GM18873 (cell line): ENCODE results near the gene ABHD8.

ENCODE experiments used
- ATAC-seq: cut with Tn5 transposase; IDR thresholded peaks from one replicate; pipeline ENCODE4 v1.9.1; 2021; ENCODE audit warnings: mild to moderate bottlenecking, moderate library complexity, moderate number of reproducible peaks; ENCODE audit not compliant: unreplicated experiment, low FRiP score

ABHD8 gene

DNA sequence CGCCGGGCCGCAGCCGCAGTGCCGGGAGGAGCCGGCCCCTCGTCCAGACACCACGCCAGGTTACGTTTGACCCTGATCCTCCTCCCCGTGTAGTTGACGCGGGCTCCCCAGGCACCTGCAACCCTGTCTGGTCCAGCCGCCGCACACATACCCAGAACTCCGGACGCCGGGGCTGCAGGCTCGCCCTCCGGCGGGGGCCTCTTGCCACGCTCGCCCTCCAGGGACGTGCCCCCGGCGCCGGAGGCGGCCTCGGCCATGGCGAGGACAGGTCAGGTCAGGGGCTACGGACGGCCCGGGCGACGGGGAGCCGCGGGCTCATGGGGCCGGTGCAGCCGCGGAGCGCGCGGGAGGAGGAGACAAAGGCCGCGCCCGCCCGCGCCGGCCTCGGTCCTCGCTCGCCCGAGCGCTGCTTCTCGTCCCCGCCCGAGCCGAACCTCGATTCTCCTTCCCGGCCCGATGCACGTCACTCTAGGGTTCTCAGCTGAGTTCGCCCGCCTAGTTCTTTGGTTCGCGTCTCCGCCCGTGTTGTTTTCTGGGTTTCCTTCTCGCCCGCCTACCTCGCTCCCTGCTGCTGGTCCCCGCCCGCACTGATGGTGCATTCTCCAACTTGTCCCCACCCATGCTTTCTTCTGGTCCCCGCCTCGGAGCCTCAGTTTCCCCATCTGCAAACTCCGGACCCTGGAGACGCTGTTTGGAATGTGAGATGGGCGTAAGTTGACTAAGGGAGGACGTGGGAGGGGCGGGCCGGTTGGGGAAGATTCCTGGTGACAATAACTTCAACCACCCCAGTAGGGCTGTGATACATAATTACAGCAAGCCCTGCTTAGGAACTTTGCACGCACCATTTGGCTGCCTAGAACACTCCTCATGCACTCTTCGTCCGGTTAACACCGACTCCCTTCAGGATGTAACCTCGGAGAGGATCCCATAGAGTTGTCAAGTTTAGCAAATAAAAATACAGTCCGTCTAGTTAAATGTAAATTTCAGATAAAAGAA, 31.5 kb upstream of the ABHD8 start, which contains the start of gene ANO8:
ANO8 (minus strand) TSS at position 442 of the 996 bp plus-strand sequence; CDS start at position 257, 185 bp downstream.
- ATAC-seq: peak; percentile 28

DNA sequence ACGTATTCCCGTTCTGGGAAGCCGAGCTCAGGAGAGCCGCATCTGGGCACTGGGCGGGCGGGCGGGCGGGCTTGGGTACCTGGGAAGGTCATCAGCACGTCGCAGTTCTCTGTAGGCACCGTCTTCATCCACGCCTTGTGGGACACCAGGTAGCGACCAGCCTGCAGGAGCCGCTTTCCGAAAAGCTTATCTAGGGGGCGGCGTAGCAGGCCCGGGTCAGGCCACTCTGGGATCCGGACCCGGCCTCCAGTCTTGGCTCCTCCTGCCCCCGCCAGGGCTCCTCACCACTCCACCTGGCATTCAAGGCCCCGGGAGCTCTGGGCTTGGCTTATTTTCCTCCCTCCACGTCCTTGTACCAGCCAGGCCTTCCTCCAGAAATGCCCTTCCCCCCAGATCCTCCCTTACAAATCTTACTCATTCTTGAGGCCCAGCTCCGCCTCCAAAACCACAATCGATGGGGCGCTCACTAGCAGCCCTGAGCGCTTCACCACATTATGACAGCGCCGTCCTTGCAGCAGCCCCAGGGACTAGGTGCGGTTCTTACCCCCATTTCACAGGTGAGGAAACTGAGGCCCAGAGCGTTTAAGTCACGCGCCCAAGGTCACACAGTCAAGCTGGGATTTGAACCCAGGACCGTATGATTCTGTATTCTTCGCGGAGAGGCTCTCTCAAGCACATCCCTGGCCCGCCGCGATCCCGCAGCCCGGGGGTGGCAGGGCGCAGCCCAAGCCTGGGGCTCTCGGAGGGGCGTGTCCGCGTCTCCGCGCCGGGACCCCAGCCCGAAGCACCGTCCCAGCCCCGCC, 30.6 kb upstream of the ABHD8 start:
- no peak for ATAC-seq

DNA sequence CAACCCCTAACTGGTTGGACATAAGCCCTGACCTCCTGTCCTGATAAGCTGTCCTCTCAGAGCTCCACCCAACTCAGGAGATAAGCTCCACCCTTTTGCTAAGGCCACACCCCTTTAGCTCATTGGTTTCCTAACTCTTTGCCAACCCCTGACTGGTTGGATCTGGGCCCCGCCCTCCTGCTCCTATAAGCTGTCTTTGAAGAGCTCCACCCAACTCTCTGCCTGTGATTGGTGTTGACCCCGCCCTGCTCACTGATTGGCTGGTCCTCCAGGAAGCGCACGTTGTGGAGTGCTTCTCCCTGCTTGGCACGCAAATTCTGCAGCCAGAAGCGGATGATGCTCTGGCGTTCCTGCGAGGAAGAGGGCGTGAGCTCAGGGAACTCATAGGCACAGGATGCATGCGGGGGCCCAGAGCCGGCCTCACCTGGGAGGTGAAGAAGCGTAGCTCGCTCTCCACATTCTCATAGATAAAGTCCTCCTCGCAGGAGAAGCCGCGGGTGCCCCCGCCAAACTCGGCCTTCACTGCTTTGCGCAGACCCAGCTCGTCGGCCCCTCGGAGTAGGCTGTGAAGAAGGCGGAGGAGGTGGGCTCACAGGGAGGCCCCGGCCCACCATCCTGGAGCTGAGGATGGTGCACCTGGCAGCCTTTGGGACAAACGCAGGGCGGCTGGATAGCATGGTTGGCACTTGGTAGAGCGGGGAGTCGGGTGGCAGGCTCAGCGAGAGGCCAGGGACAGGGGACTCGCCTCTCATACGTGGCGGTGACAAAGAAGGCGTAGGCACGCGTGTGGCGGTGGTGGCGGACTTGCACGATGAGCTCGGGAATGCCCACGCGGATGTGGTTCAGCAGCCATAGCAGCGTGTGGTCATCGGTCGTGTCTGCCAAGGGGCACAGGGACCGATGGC, 29.7 kb upstream of the ABHD8 start:
- ATAC-seq: no peak

DNA sequence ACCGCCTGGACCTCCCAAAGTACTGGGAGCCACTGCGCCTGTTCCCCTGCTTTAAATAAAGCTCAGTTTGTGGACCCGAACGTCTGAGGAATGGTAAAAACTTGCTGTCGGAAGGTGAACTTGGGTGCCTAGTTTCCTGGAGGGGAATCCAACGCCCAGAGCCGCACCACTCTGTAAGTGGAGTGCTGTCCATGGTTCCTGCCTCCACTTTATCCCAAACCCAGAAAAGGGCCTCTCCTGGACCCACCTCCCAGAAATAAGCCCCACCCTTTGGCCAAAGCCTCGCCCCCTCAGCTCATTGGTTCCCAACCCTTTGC, 29.1 kb upstream of the ABHD8 start:
- ATAC-seq: no peak

DNA sequence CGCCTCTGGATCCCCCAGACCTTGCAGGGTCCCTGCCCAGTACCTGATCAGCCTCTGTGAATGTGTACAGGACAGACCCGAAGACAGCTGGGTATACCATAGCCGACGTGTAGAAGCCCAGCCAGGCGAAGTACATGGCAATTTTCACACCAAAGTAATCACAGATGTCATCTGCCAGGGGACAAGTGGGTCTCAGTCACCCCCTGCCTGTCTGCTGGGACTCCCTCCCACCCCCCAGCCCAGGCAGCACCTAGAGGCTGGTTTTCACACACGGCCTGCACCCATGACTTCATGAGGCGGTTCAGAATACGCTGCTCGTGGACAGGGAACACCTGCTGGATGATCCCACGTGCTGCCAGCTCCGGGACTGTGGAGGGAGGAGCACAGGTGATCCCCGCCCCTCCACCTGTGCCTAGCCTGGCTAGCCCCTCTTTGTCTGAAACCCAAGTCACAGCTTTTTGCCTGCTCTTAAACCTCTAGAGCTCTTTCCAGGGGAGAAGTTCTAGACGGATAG, 27.9 kb upstream of the ABHD8 start:
- no peak for ATAC-seq

DNA sequence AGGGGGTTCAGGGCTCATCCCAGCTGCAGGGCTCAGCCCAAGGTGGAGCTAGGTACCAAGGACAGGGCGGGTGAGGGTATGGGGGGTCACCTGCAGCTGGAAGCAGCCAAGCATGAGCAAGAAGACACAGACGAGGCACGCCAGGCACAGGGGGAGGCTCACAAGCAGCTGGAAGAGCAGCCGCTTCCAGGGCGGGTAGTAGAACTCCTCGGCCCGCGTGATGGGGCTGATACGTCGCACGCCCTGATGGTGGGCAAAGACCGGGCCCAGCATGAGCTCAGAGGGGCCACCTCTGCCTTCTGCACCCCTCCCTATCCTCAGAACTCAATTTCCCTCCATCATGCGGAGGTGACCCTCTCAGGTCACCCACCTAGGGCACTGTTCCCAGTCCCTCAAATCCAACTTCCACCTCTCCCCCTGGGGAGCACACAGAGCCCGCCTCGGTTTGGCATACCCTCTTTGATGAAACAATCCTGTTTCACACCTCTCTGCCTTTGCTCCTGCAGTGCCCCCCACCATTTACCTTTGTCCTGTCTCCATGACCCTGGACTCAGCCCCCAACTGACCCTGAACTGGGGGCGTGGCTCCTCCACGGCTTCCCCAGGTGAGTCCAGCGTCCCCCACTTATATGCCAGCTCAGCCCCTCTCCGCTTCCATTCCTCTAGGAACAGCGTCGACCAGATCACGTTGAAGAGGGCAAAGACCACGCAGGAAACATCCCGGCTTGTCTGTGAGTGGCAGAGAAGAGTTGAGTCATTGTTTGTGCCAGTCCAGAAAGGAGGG, 27.2 kb upstream of the ABHD8 start:
- ATAC-seq: no peak

DNA sequence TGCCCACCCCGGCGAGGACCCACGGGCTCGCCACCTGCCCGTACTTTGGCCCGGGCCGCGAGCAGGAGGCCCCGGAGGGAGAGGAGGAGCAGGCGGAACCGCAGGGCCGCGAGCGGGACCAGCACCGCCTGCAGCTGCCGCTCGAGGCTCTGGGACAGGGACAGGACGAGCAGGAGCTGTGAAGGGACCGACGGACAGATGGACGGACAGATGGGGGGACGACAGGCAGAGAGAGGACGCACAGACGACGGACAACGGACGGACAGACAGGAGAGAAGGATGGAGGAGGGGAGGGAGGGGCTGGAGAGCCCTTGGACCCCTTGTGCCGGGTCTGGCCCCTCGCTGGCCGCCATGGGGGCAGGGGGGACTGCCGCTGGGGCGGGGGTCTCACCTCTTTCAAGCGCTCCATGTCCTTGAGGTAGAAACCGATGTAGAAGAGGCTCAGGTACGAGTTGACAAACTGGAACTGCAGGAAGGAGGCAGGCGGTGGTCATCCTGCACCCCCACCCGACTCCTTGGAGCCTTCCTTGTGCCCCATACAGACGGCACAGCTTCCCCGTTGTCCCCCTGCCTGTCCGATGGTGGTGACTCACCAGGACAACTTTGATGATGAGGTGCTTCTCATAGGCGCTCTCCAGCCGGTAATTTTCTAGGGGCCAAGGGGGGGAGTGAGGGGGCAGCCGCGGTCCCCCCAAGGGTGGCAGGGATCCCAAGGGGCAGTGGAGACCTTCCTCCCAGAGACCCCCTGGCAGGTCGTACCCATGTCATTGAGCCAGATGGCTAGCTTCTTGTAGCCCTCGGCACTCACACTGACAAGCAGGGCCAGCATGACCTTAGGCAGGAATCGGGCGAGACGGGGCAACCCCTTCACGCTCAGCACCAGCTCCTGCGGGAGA, 26.4 kb upstream of the ABHD8 start:
- no peak for ATAC-seq

DNA sequence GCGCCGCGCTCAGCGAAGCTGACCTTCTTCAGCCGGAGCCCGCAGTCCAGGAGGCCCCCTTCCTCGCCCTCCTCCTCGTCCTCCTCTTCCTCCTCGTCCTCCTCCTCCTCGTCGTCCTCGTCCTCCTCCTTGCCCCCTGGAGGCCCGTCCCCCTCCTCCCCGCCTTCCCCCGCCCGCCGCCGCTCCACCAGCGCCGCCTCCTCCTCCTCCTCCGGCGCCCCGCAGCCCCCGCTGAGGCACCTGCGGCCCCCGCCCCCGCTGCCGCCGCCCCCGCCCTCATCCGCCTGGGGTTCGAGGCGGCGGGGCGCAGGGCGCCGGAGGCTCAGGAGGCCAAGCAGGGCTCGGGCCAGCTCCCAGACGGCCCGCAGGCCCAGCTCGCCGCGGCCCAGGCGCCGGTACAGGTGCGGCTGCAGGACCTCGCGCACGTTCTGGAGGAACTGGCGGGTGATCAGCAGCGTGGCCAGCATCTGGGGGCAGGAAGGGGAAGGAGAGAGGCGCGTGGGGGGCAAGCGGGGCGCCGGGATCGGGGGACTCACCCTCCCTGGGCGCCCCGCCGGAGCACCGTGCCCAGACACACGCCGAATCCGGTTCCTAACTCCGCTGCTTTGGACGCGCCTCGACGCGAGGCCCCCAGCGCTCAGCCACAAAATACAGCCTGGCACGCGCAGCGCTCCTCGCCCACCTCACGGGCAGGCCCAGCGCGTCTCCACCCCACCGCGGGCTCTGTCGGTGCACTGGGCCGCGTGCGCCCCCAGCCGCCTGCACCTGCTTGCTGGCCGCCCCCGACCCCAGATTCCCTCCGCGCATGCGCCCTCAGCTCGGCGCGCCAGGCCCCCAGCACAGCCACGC, 25.5 kb upstream of the ABHD8 start:
- ATAC-seq: no peak

DNA sequence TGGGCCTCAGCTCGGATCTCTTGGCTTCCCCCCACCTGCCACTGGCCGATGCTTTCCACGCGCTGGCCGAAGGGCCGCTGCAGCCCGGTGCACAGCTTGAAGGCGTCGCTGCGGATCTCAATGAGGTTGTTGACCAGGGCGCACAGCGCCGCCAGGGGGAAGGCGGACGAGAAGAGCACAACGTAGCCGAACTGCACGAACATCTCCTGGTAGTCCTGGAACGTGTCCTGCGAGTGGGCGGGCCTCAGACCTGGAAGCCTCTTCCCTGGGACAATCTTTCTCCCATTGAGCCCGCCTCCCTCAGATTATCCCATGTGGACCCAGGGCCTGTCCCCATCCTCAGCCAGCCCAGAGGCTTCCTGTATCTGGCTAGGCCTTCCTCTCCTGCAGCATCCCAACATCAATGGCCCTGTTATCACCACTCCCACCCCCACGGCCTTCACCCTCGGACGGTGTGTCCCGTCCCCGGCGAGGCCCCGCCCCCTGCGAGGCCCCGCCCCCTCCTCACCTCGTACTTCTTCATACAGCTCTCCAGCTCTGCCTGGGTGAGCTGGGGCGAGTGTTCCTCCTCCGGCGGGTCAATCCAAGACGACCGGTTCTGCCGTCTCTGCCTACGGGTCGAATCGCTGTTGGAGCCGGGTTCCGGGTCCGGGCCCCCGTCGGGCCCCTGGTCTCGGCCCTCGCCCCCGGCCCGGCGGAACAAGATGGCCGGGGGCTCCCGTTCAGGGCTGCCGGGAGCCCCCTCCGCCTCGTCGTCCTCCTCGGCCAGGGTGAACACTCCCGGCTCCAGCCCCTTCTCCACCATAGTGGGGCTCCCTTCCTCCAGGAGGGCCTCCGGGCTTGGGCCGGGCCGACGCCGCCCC, 24.7 kb upstream of the ABHD8 start:
- ATAC-seq: no peak

DNA sequence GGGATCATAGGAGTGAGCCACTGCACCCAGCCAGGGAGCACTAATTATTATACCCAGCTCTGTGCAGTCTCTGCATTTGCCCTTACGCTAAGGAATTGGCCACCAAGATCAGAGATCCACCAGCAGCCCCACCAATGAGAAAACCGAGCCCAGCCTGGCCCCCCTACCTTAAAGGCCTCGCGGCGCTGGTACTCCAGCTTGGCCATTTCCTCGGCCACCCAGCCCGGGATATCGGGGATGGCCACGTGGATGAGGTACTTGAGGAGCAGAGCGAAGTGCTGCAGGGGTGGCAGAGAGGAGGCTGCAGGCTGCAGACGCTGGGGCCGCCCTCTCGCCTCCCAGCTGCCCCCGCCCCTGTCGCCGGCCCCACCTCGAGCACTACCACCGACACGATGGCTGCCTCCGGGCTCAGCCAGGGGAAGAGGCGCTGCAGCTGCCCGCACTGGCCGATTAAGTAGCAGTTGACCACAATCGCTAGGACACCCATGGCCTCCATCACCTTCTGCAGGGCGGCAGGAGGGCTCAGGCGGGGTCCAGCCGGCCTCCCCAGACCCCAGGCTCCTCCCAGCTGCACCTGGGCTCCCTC, 23.9 kb upstream of the ABHD8 start:
- ATAC-seq: no peak

DNA sequence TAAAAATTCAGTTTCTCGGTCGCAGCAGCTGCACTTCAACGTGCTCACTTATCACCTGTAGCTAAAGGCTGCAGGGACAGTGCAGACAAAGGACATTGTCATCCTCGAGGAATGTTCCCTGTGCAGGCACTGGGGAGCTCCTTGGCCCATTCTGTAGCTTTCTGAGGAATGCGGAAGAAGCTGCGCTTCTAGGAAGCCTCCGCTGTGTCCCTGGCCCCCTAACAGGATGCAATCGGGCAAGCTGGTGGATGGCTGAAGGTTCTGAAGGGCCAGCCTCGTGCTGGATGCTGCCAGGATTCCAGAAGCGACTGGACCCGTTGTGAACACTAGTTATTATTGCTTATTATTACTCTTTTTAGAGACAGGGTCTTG, 23.4 kb upstream of the ABHD8 start:
- no peak for ATAC-seq

DNA sequence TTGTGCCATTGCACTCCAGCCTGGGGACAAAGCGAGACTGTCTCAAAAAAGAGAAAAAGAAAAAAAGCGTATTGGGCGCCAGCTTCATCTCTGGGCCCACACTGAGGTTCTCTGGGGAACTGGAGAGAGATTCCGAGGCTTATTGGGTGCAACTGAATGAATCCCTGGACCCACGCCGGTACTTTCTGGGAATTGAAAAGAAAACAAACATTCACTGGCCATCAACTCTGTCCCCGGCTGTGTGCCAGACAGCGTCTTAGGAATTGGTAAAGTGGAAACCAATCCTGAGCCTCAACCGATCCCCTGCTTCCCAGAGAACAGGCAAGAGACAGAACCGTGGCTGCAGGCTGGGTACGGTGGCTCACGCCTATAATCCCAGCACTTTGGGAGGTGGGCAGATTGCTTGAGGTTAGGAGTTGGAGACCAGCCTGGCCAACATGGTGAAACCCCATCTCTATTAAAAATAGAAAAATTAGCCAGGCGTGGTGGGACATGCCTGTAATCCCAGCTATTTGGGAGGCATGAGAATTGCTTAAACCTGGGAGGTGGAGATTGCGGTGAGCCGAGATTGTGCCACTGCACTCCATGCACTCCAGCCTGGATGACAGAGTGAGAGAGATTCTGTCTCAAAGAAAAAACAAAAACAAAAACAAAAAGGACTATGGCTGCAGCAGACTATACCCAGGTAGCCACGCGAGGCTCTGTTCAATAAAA, 22.8 kb upstream of the ABHD8 start:
- no peak for ATAC-seq

DNA sequence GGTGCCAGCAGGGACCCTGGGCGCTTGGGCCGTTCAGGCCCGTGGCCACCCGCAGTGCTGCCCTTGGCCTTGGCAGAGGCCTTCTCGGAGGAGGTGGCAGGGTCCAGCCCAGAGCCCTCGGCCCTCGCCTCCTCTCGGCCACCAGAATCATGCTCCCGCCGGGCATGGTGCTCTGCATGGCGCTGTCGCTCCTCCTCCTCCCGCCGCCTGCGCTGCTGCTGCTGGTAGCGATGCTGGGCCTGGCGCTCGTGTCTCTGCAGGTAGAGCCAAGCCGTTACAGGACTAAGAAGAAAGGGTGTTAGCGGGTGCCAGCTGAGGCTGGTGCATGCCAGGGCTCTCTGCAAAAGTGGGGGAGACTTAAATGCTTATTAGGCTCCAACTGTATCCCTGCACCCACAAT, 21.9 kb upstream of the ABHD8 start:
- no peak for ATAC-seq

DNA sequence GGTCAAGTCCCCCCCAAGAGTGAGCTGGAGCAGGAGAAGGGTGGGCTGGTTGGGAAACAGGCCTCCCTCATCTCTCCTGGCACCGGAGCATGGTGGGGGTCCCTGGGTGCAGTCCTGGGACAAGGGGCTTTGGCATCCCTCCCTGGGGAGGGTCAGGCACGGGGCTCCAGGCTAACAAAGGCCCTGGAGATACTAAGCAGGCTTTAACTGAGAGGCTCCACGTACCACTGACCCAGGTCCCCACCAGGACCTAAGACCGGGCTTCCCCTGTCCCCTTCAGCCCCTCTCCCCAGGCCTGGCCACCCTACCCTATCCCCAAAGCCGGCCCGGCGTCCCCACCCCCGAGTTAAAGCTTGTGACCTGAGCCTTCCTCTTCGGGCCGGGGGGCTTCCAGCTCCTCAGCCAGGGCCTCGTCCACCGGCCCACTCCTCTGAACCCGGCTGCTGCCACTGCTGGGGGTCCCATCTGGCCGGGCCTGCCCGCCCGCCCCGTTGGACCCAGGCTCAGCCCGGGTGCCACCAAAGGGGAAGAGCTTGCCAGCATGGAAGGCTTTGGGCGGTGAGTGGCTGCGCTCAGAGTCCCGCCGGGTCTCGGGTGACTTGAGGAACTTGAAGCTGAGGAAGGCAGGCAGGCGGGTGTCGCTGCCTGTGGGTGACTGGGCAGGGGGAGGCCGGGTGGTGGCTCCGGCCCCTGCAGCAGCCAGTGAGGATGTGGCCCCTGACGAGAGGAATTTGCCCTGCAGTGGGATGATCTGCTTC, 21.3 kb upstream of the ABHD8 start:
- ATAC-seq: no peak

DNA sequence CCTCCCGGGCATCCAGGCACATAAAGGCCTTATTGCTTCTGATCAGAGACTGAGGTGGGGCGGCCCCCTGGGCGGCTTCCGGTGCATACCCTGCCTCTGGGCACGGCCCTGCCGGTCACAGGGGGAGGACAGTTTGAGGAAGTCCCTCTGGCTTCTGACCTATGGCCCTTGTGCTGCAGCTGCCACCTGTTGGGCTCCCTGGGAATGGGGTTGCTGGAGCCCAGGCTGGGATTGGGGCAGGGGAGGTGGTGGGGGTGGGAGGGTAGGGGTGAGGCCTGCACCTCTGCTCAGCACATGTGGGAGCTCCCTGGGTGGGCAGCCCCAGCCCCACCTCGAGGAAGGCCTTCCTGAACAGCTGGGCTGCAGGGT, 20.7 kb upstream of the ABHD8 start:
- ATAC-seq: no peak
